GM21423 (cell line): ENCODE measurements around the gene PNMA8C.
"Not testable (repeated sequence)": the region's sequence is repeated elsewhere in the genome, so short reads cannot be mapped to it uniquely, and the experiment has no call there.

Experiments used
- ATAC-seq: cut with Tn5 transposase; IDR thresholded peaks from one replicate; pipeline ENCODE4 v1.9.1; 2021; ENCODE audit warnings: mild to moderate bottlenecking, moderate library complexity; ENCODE audit not compliant: unreplicated experiment

The PNMA8C gene

DNA sequence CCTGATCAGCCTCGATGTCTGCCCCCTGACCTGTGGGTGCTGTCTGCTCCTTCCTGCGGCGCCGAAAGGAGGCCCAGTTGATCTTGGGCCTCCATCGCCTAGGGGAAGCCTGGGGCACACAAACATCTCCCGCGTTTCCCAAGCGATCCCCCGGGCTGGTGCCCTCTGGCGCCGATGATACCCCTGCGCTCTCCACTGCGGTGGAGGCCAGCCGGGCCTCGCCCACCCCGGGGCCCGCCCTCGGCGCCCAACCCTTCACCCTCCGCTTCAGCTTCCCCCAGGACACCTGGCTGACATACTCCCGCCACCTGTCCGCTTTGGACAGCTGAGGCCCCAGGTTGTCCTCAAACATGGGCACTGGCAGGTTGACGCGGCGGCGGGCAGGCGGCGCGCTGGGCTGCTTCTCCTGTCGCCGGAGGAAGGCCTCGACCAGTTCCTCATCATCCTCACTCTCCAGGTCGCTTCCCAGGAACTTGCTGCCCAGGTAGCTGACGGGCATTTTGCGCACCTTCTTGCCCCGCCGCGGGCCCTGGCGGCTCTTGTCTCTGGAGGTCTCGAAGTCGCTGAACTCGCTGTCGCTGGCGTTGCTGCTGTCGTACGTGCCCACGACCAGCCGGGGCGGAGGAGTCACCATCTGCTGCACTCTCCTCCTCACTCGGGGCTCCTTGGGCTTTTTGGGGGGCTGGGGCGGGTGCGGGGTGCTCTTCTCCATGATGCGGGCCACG, 16.6 kb downstream of the PNMA8C start:
- ATAC-seq, result no peak

DNA sequence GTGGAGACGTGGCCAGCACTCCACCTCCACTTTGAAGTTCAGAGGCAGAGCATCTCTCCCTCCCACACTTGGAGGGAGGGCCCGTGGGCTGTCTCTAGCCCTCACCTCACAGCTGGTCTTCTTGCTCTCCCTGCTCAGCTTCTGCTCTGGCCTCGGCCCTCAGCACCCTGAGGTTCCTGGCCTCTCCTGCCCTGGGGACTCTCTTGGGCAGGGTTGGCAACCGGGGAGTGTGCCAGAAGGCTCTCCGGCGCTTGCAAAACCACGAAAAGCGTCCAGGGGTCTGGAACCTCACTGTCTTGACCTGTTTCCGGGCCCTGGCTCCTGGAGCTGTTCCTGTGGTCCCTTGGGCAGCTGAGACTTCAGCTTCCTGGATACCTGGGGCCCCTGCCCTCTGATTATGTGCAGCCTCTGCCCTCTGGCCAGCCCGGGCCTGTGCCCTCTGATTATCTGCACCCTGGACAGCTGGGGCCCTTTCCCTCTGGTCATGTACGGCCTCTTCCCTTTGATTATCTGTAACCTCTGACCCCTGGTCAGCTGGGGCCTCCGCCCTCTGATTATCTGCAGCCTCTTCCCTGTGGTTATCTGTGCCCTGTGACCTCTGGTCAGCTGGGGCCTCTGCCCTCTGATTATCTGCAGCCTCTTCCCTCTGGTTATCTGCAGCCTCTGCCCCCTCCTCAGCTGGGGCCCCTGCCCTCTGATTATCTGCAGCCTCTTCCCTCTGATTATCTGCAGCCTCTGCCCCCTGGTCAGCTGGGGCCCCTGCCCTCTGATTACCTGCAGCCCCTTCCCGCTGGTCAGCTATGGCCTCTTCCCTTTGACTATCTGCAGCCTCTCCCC, 17.4 kb downstream of the PNMA8C start:
- ATAC-seq, result no peak

DNA sequence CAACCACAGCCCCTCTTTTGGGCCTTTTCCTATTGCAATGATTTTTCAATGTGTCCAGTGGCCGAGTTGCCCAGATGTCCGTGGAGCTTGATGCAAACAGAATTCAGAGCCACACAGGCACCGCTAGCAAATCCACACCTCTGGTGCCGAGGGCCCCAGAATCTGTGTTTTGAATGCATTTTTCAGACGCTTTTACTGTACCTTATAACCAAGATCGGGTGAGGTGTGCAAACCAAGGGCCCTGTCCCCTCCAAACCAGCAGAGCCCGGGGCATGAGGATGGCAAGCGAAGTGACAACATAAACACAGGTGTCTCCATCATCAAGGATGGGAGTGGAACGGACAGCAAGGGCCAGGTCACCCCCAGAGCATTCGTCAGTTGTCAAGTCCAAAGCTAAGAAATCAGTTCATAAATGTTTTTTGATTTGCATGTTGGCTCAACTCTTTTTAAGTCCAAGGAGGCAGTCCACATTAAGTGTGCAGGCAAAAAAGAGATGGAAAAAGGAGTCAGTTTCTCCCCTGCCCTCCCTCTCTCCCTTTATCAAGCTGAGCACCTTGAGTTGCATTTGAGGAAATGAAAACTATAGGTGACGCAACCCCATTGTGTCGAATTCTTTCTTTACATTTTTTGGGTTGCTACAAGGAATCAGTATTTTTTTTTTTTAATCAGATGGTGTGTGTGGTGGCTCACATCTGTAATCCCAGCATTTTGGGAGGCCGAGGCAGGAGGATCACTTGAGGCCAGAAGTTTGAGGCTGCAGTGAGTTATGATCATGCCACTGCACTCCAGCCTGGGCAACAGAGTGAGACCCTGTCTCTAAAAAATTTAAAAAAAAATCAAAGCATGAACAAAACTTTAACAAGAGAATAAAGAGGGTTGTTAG, 18.3 kb downstream of the PNMA8C start:
- no peak for ATAC-seq

DNA sequence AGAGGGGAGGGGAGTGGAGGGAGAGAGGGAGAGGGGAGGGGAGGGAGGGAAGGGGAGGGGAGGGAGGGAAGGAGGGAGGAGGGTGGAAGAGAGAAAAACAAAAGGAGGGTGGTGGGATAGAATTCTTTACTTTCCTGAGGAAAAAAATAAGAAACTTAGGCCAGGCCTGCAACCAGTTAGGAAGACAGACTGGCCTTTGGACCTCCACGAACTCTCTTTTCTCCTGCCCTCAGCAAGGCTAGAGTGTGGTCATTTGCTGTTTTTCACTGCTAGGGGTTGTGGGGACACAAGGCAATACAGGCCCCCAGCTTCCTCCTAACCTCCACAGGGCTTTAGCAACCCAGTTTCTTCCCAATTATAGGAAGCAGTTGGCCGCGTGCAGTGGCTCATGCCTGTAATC, 19.5 kb downstream of the PNMA8C start:
- no peak for ATAC-seq

DNA sequence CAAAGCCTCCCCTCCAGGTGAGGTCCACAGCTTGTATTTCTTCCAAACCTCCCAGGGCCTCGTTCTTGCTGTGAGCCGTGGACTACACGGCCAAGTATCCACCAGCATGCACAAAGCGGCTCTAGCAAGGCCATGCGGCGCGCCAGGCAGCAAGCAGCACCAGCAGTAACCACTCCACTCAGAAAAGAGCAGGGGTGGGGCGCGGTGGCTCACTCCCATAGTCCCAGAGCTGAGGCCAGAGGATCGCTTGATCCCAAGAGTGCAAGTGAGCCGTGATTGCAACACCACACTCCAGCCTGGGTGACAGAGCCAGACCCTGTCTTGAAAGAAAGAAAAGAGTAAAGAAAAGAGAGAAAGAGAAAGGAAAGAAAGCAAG, 20.1 kb downstream of the PNMA8C start:
- no peak for ATAC-seq

DNA sequence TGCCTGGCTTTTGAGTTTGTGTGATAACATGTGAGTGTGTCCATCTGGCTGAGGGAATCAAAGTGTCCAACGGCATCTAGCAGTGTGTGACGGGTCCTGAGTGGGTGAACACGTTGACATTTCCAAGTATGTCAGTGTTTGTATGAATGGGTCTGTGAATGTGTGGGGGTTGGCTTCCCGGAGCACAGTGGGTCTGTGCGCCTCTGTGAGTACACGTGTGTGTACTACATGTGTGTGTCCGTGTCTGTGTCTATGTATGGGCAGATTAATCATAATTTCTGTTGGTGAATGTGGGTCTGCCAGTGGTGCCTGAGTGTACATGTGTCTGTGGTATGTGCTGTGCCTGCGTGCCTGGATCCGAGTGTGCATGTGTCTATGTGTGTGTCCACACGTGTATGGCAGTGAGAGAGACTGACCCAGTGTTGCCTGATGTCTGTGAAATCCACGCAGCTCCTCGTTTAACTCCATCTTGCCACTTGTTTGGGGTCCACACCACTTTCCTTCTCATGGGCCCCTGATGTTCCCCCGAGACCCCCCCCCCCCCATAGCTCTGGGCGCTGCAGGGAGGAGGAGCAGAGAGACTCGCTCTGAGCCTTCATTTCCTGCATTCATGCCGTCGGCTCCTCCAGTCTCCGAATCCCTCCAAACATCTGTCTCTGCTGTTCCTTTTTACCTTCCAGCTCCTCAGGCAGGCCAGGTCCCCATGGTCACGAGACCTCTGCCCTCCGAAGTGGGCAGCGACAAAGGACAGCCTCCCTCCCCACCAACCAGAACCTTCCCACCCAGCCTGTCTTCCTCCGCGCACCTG, 20.7 kb downstream of the PNMA8C start:
- no peak for ATAC-seq

DNA sequence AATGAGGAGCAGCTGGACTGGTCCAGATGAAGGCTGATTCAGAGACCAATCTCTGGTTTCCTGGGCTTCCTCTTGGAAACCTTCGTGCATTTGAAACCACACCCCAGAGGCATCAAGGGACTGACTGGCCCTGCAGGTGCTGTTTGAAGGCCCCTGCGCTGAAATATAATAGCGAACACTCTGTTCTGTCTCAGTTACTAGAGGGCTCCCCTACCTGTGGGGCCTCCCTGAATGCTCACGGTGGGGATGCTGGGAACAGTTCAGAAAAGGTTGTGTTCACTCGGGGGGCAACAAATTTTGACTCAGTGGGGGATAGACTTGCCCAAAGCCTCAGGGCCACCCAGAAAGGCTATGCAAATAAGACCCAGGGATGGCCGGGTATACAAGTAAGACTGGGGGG, 21.8 kb downstream of the PNMA8C start:
- no peak for ATAC-seq

DNA sequence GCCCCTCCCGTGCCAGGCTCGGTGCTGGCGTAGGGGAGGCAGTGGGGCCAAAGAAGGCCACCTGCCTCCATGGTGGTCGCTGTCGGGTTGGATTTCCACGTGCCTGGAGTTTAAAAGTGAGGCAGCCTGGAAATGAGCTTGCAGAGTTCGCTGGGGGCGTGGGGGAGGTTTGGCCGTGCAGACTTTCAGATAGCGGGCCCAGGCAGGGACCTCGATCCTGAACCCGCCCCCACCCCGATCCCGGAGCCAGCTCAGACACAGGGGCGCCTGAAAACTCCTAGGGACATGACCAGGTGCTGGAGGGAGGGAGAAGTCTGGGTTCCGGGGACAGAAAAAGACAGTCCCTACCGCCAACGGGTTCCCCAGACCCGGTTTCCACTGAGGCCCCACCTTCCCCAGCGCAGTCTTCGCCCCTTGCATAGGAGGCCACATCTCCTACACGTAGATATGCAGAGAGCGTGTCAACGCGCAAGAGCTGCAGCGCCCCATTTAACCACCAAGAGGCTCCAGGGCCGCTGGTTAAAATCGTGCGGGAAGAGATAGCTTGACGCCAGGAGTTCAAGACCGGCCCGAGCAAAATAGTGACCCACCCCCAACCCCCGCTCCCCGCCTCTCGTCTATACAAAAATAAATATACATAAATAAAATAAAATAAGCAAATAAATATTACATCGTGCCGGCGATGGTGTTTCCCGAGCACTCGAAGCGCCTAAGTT, 23.8 kb downstream of the PNMA8C start:
- ATAC-seq, result no peak

DNA sequence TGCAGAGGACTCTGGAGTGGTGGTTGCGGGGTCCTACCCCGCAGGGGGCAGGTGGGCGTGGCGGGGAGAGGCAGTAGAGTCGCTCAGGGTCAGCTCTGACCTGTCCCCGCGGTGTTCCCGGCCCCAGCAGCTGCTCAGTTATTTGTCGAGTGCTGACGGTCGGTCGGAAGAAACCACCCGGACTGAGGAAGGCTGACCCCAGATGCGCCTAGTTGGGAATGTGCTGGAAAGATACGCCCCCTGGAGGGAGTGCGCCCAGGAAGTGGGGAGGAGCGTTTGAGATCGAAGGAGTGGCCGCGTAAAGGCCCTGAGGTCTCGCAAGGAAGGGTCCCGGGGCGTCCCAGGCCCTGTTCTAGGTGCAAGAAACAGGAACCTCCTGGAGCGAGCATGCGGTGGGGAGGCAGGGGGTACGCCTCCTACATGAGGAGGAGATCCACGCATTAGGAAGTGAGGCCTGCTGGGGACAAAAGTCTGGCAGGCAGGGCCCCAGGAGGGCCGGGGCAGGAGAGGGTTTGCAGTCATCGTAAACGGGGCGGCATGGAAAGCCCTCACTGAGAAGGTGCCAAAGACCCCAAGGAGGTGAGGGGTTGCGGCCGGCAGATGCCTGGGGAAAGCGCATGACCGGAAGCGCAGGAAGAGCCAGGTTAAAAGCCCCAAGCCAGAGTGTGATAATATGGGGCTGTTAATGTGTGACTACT, 24.5 kb downstream of the PNMA8C start:
- ATAC-seq, result no peak

DNA sequence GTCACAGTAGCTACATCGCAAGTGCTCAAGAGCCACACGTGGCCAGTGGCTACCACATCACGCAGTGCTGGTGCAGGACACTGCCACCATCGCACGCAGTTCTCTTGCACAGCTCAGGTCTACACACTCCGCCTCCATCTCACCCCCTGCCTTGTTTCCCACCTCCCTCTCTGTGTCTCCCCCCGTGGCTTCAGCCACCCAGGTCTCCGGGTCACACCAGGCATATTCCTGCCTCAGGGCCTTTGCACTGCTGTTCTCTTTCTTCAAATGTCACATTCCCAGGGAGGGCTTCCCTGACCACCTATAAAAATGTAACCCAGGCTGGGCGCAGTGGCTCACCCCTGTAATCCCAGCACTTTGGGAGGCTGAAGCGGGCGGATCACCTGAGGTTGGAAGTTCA, 26.0 kb downstream of the PNMA8C start:
- no peak for ATAC-seq

DNA sequence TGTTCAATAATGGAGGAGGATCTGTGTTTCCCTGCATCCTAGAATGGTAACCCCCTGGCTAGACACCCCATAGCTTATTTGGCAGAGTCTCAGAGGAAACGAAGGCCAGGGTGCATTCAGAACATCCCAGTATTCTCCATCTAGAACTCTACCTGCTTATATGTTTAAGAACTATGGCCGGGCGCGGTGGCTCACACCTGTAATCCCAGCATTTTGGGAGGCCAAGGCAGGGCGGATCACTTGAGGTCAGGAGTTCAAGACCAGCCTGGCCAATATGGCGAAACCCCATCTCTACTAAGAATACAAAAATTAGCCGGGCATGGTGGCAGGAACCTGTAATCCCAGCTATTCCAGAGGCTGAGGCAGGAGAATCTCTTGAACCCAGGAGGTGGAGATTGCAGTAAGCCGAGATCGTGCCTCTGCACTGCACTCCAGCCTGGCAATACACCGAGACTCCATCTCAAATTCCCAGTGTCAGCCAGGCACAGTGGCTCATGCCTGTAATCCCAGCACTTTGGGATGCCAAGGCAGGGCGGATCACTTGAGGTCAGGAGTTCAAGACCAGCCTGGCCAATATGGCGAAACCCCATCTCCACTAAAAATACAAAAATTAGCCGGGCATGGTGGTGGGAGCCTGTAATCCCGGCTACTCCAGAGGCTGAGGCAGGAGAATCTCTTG, 30.8 kb downstream of the PNMA8C start:
- ATAC-seq, result not testable (repeated sequence)

DNA sequence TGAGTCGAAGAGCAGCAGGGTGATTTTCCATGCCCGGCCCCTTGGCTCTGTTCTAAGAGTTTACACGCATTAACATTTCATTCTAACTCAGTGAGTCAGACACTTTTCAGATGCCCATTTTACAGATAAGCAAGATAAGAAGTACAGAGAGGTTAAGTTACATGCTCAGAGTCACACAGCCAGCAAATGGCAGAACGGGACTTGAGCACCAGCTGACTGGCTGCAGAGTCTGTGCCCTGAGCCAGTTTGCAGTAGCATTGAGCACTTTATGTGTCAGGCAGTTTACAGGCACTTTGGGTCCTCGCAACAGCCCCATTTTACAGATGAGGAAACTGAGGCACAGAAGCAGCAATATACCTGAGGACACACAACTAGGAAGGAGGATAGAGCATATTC, 34.3 kb downstream of the PNMA8C start:
- ATAC-seq, result no peak

DNA sequence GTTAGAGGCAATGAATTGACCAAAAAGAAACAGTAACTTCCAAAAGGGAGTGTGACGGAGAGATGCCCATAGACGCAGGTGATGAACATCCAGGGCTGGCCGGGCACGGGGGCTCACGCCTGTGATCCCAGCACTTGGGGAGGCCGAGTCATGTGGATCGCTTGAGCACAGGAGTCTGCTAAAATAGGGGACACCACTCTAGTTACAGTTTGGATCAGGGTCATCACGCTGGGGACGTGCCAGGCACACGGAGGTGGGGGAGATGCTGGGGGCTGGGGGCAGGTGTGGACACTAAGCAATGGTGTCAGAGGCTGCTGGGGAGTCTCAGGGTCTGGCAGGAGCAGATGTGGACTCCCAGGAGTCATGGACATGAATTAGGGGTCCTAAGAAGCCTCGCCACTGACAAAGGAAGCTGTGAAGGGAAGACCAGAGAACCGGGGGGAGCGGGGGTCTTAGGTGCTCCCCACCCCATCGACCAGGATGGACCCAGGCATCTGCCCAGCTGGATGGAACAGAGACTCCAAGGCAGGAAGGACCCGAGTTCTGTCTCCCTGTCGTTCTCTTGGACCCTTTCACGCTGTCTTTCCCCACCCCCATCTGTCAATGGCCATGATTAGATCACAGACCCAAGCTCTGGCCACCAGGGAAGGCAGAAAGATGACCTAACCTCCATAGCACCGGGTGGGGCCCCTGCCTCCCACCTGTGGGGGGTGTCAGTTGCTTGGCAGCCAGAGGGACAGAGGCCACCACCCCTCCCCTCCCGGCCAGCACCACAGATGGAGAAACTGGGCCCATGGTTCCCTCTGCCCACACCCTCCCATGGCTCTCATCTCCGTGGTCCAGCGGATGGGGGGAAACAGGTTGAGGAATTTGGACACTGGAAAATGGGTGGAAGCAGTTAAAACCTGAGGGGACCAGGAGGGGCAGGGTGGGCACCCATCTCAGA, 35.0 kb downstream of the PNMA8C start:
- ATAC-seq, result no peak

DNA sequence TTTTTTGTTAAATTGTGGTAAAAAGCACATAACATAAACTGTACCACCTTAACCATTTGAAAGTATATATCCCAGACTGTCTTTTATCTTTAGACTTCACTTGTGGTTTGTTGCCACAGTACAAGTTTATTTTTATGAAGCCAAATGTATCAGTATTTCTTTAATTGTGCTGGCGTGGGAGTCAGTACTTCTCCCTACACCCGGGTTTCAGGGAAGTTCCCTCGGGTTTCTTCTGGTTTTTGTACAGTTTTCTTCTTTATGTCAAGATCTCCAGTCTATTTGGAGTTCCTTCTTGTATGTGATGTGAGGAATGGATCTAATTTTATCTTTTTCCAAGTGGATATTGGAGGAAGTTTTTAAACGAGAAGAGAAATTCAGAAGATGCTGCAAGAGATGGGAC, 35.9 kb downstream of the PNMA8C start:
- no peak for ATAC-seq

DNA sequence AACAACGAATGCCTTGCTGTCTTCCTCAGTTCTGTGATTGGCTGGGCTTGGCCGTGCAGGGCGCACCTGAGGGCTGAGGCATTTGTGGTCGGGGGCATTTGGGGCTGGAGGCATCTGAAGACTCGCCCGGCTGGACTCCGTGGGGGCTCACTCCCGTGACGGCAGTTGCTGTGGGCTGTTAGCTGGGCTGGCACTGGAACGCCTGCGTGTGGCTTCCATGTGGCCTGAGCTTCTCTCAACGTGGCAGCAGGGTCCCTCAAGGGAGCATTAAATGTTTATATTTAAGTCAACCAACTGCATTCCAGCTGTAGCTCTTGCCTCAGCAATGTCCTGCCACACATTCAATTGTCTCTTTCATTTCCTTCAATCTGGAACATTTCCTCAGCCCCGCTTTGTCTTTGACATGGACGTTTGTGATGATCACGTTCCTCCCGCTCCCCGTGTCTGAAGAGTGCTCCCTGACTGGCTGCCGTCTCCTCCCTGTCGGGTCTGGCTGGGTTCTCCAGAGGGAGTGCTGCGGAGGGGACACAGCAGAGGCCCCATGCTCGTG, 36.4 kb downstream of the PNMA8C start:
- no peak for ATAC-seq

DNA sequence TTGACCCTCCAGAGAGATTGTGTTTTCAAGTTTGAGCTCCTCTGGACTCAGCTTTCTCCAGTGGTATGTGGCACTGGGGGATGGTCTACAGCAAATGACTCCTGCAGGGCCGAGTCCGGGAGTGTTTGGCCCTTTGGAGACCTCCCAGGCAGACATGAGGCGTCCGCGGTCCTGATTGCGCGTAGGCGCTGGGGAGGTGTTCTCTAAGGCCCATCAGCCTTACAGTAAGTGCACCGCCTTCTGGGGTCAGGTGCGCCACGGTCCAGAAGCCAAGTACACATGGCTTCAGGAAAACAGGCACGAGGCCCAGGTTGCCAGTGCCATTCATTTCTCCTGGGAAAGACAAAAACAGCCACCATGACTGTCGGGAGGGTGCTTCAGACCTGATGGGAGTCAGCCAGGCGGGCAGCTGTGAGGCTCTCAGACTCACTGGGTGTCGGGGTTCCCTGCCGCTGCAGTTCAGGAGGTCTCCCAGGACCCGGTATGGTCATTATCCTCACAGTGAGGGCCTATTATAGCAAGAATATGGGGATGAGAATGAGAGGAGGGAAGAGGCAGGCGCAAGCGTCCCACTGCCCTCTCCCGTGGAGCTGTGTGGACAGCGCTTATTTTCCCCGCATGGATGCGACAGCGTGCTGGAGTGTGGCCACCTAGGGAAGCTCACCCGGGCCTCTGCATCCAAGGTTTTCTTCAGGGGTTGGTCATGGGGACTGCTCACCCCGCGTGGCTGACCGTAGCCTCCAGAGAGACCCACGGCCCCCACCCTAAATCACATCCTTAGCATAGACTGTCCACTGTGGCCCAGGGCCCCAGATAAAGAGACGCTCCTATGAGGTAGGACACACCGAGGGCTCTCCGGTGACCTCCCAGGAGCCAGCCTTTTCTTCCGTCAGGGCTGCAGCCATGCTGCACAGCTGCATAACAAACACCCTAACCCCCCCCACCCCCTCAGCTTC, 37.2 kb downstream of the PNMA8C start:
- ATAC-seq, result no peak
